Dendritic cell treated with granulocyte-macrophage colony-stimulating factor and Interleukin-4, amounts not matched to agents 40 ng/mL and 50 ng/mL, for 4 days (primary cell): ENCODE measurements around the gene RSRC1.
A peak's percentile ranks its signal among the peaks of the same experiment; 100 is the strongest.

Experiments
- H3K27ac Mint-ChIP-seq: one replicate; pipeline ENCODE4 v1.8.0; 2022; ENCODE audit warnings: mild to moderate bottlenecking, mixed read lengths
- H3K27me3 Mint-ChIP-seq: one replicate; pipeline ENCODE4 v1.8.0; 2022; ENCODE audit warnings: mild to moderate bottlenecking, mixed read lengths
- H3K36me3 Mint-ChIP-seq: one replicate; pipeline ENCODE4 v1.8.0; 2022; ENCODE audit warnings: low read depth, mixed read lengths
- H3K4me1 Mint-ChIP-seq: one replicate; pipeline ENCODE4 v1.8.0; 2022; ENCODE audit warnings: low read depth, mixed read lengths
- H3K4me3 Mint-ChIP-seq: one replicate; pipeline ENCODE4 v1.8.0; 2022; ENCODE audit warnings: mild to moderate bottlenecking, moderate library complexity, mixed read lengths
- H3K9me3 Mint-ChIP-seq: one replicate; pipeline ENCODE4 v1.8.0; 2022; ENCODE audit warnings: mixed read lengths
- intact Hi-C: fragments of 100-400 bp; cut with micrococcal nuclease; formaldehyde crosslinking; loops from one replicate; pipeline ENCODE4 v1.15.0; 2022

Gene RSRC1

DNA sequence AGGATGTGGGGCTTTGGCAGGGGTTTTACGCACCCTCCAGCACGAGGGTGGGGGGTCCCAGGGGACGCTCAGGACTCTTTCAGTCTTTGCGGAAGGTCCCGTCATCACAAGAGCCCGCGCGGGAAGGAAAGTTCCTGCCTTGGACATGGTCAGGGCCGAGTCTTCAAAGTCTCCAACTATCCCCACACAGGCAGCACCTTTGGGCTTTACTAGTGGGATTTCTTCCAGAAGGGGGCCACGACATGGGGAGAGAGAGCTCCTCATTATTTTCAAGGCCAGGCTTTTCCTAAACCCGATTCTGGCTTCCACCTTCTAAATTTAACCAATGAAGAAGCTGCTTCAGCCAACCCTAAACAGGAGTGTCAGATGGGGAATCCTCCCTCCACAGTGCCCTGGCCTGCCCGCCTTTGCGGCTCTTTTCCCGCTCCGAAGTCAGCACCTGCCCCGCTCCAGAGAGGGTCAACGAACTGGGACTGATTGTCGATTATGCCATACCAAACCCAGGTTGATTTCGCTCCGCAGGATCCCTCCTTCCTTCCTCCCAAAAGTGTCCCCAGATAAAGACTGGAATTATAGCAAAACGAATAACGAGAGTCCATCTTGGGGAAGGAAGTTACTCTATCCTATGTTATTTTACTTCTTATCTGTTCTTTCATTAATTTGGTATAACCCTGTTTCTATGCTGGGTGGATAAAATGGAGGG, 14.6 kb upstream of the RSRC1 start:
- Mint-ChIP-seq H3K36me3 (no peaks in the 10 kb centered on the region), H3K27me3 (peaks cover 82% of the 10 kb centered on the region), H3K4me1 (peaks cover 45% of the 10 kb centered on the region), H3K27ac (no peak overlapping the region), H3K9me3 (no peaks in the 10 kb centered on the region), H3K4me3 (peak overlapping the region; percentile 57)
- intact Hi-C loops = loop anchor here (10.0 kb wide), 1 partner anchor 220 kb away; no protein-coding TSS in a partner anchor

- peaks cover 45% of the 10 kb centered on the region for H3K4me1 Mint-ChIP-seq
- intact Hi-C loops = loop anchor here (10.0 kb wide), 1 partner anchor 219 kb away; no protein-coding TSS in a partner anchor
- H3K27me3 Mint-ChIP-seq = peaks cover 81% of the 10 kb centered on the region
- no peak overlapping the region for H3K27ac Mint-ChIP-seq
- no peaks in the 10 kb centered on the region for H3K36me3 Mint-ChIP-seq
- no peak overlapping the region for H3K4me3 Mint-ChIP-seq
- H3K9me3 Mint-ChIP-seq = no peaks in the 10 kb centered on the region
Measured at GRCh38 chr3:158095814-158096704, 13.8 kb upstream of the RSRC1 start.

DNA sequence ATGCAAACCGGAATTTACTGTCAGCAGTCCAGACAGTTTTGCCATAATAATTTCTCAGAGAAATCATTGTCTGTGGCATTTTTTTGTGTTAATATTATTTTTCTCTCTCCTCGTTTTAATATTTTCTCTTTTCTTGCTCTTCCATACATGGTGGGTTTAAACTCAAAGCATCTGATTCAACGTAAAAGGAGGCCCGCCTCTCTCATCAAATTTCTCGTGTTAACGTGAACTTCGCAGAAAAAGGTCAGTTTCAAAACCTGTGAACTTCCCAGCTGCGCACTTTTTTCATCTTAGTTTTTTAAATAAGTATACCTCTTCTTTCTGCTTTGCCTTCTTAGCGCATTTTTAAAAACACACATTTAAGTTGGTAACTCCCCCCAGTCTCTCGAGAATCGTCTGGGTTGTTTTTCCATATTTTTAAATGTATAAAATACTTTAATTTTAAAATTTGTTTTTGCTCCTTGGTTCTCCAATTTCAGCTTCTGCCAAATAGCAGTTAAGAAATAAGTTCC, 12.8 kb upstream of the RSRC1 start:
- H3K27ac Mint-ChIP-seq = peak overlapping the region; percentile 40
- intact Hi-C loops = loop anchor here (10.0 kb wide), 1 partner anchor 218 kb away; no protein-coding TSS in a partner anchor
- H3K36me3 Mint-ChIP-seq = no peaks in the 10 kb centered on the region
- peak overlapping the region; percentile 77 for H3K4me3 Mint-ChIP-seq
- peaks cover 81% of the 10 kb centered on the region for H3K27me3 Mint-ChIP-seq
- H3K4me1 Mint-ChIP-seq = peaks cover 45% of the 10 kb centered on the region
- H3K9me3 Mint-ChIP-seq = no peaks in the 10 kb centered on the region

- peak overlapping the region; percentile 77 for H3K4me3 Mint-ChIP-seq
- no peaks in the 10 kb centered on the region for H3K36me3 Mint-ChIP-seq
- intact Hi-C loops = loop anchor here (10.0 kb wide), 1 partner anchor 217 kb away; no protein-coding TSS in a partner anchor
- peak overlapping the region; percentile 40 for H3K27ac Mint-ChIP-seq
- H3K4me1 Mint-ChIP-seq = peaks cover 50% of the 10 kb centered on the region
- no peaks in the 10 kb centered on the region for H3K9me3 Mint-ChIP-seq
- H3K27me3 Mint-ChIP-seq = peaks cover 85% of the 10 kb centered on the region
Measured at GRCh38 chr3:158097593-158098308, 12.1 kb upstream of the RSRC1 start.

DNA sequence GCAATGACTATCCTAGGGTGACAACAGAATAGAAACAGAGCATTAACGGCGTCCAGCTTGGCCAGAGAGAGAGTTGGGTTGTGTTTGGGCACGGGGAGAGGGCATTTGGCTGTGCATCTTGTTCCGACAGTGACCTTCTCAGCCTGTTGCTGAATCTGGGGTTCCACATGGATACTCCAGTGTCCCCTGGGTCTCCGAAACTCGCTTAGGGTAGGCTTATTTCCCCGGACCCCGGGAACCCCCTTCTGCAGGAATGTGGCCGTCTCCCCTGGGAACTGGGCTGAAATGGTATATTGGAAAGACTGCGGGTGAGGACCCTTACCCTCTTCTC, 11.6 kb upstream of the RSRC1 start:
- Mint-ChIP-seq H3K36me3 (no peaks in the 10 kb centered on the region), H3K4me1 (peaks cover 56% of the 10 kb centered on the region), H3K27me3 (peaks cover 87% of the 10 kb centered on the region), H3K9me3 (no peaks in the 10 kb centered on the region), H3K27ac (no peak overlapping the region), H3K4me3 (peak overlapping the region; percentile 77)
- intact Hi-C loops = loop anchor here (10.0 kb wide), 1 partner anchor 217 kb away; no protein-coding TSS in a partner anchor

- Mint-ChIP-seq H3K4me3 (no peak overlapping the region), H3K27me3 (peaks cover 87% of the 10 kb centered on the region), H3K4me1 (peaks cover 62% of the 10 kb centered on the region), H3K27ac (no peak overlapping the region), H3K9me3 (no peaks in the 10 kb centered on the region), H3K36me3 (no peaks in the 10 kb centered on the region)
- intact Hi-C loops = loop anchor here (10.0 kb wide), 1 partner anchor 216 kb away; no protein-coding TSS in a partner anchor
Measured at GRCh38 chr3:158098834-158099424, 11.0 kb upstream of the RSRC1 start.

DNA sequence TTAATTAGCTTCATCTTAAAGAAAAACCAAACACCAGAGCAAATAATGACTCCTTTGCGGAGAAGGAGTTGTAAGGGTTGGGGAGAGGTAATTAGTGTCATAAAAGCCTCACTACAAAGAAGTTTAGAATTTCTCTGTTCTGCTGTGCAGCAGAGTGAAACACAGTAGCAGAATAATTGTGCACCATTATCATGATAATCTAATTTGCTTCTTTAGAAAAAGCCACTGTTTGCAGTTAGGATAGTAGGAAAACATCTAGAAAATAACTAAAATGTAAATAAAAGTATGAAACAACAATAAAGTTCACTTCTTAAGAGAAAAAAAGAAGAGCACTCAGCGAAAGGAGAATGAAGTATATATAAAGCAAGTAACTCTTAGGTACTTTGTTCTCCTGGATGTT, 9.2 kb upstream of the RSRC1 start:
- no peak overlapping the region for H3K27ac Mint-ChIP-seq
- peaks cover 85% of the 10 kb centered on the region for H3K27me3 Mint-ChIP-seq
- no peaks in the 10 kb centered on the region for H3K9me3 Mint-ChIP-seq
- no peak overlapping the region for H3K4me3 Mint-ChIP-seq
- intact Hi-C loops = no loop called here
- H3K4me1 Mint-ChIP-seq = peaks cover 64% of the 10 kb centered on the region
- H3K36me3 Mint-ChIP-seq = no peaks in the 10 kb centered on the region

DNA sequence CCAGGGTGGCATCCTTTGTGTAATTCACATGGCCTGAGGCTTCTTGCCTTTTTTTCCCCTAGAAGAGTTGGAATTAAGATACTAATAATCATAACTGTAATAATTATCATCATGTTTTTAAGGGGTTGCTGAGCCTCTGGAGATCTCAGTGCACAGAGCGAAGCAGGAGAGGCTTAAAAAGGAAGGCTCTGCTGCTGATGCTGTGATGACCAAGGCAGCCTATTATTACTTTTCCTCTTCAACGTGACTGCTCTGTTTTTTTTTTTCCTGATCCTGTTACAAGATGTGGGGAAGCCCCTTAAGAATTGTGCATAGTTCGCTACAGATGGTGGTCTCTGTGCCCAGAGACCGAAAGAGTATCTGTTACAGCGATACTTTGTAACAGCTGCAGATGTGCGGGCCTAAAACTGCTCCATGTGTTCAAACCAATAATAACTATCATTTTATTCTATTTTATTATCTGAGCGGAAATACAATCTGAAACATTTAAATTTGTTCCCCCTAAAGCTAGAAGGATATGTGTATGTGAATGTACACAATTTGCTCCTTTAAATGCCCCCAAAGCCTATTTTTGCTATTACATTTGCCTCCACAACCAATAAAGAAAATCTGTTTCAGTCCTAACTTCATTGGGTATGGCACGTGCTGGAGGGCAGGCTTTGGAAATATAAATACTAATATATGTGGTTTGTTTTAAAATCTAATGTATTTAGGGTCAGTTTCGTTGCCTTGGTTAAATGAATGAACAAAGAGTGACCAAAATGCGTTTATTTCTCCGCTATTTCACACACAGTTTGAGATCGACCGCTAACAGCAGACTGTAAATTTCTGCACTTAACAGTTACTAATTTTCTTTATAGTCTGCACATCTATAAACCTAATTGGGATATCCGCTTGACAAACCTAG, 8.3 kb upstream of the RSRC1 start:
- Mint-ChIP-seq H3K4me1 (peaks cover 66% of the 10 kb centered on the region), H3K9me3 (no peaks in the 10 kb centered on the region), H3K27ac (no peak overlapping the region), H3K36me3 (no peaks in the 10 kb centered on the region), H3K4me3 (no peak overlapping the region), H3K27me3 (peaks cover 85% of the 10 kb centered on the region)
- intact Hi-C loops = no loop called here

GRCh38 chr3:158102242-158103080, 7.4 kb upstream of the RSRC1 start:
- Mint-ChIP-seq H3K9me3 (no peaks in the 10 kb centered on the region), H3K27me3 (peaks cover 91% of the 10 kb centered on the region), H3K4me3 (no peak overlapping the region), H3K27ac (no peak overlapping the region), H3K36me3 (no peaks in the 10 kb centered on the region), H3K4me1 (peaks cover 68% of the 10 kb centered on the region)
- intact Hi-C loops = no loop called here

DNA sequence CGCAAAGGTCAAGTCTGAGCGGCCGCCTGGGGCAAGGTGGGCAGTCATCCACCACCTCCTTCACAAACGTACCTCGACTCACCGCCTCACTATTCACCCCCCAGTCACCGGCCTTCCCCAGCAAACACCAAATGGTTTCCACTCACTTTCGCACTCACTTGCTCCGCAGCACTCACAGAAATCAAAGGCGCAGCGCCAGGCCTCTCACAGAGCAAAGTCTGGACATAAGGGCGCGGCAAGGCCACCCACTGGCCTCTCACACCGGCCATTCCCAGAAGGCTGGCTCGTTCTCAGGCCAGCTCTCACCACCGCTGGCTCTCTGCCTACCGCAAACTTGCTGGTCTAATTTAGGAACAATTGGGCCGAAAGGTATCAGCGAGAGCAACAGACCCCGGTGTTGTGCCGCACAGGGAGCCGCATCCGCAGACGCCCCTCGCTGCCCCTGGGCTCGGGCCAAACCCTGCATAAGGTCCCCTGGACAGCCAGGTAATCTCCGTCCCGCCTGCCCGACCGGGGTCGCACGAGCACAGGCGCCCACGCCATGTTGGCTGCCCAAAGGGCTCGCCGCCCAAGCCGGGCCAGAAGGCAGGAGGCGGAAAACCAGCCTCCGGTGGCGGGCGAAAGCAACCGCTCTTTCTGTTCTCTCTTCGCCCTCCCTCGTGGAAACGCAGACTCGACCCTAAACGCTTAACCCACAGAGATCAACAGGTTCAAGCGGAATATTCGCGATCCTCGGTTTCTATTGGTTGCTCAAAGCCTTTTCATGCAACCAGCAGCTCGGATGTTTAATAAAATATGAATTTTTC, 6.6 kb upstream of the RSRC1 start:
- H3K4me1 Mint-ChIP-seq = peaks cover 61% of the 10 kb centered on the region
- peak overlapping the region; percentile 64 for H3K4me3 Mint-ChIP-seq
- H3K9me3 Mint-ChIP-seq = no peaks in the 10 kb centered on the region
- H3K27ac Mint-ChIP-seq = no peak overlapping the region
- peaks cover 86% of the 10 kb centered on the region for H3K27me3 Mint-ChIP-seq
- H3K36me3 Mint-ChIP-seq = no peaks in the 10 kb centered on the region
- intact Hi-C loops = no loop called here

- Mint-ChIP-seq H3K36me3 (no peaks in the 10 kb centered on the region), H3K4me3 (peak overlapping the region; percentile 64), H3K27me3 (peaks cover 86% of the 10 kb centered on the region), H3K4me1 (peaks cover 55% of the 10 kb centered on the region), H3K27ac (no peak overlapping the region), H3K9me3 (no peaks in the 10 kb centered on the region)
- intact Hi-C loops = no loop called here
Measured at GRCh38 chr3:158103887-158104327, 6.0 kb upstream of the RSRC1 start.
